Stimulated activated CD4-positive, alpha-beta T cell treated with anti-CD3 and anti-CD28 coated beads, Interleukin-4, amount 100 ng/mL, for 48 hours (primary cell): ENCODE data around the gene PFKL.
"Not testable (repeated sequence)": the region's sequence is repeated elsewhere in the genome, so short reads cannot be mapped to it uniquely, and the experiment has no call there.

ENCODE experiments used
- DNase-seq, 2 donors: peaks; one replicate each; pipeline ENCODE4 v3.0.0-alpha.2; 2020; ENCODE audit warnings: low read depth in 2 of 2

Gene PFKL

DNA sequence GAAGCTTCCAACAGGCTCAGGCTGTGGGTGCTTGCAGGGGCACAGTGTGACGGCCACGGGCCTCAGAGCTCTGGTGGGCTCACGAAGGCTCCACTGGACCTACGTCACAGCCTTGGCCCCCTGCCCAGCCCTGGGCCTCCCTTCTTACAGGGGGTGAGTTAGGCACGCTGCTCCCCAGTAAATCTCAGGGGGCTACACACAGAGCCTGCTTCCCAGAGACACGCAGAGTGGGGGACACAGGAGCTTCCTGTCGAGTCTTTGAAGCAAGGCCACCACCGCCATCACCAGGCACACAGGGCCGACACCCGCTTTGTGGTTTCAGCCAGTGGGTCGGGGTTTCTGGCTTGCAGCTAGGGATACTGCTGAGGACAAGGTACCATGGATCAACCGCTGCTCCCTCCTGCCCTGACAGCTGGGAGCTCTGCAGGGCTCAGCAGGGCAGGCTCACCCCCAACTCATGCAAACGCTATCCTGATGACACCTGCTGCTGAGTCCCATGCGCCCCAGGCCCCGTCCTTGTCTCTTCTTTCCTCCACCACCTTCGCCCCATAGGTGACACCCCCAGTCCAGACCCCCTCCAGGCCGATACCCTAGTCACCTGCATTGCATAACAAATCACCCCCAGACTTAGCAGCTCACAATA is 44.8 kb downstream of the PFKL start:
- no peak for DNase-seq

DNA sequence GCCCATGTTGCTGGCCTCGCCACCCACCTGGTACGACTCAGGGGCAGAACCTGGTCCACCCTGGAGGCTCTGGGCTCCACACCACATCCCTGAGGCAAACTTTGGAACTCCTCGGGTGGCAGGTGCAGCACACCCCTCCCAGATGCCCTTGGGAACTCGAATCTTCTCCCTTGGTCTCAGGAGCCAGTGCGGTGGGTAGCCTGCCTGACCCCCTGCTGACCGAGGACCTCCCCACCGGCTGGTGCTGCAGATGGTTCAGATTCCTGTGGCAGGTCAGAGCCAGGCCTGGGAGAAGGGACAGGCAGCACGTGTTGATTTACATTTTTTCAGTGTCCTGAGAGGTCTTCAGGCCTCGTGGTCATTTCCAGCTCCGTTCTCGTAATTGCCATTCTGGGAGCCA is 45.6 kb downstream of the PFKL start:
- no peak for DNase-seq

DNA sequence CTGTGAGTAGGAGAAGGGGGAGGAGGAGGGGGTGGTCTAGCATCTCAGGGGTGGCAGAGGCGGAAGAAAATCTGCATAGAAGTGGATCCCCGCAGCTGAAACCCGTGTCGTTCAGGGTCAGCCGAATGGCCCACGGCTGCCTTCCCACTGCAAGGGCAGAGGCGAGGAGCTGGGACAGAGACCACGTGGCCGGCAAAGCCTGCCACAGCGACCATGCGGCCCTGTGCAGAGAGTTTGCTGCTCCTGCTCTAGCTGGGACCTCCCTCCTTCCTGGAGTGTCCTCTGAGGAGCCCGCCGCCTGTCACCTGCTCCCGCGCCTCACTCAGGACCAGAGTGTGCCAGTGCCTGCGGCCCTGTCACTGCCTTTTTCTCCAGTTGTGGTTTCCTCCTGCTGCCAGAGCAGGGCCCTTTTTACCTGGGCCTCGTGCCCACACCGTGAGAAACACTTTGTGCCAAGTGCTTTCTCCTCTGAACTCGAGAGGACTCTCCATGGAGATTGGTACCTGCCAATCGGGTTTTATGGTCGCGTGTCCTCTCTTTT is 48.1 kb downstream of the PFKL start:
- no peak for DNase-seq

DNA sequence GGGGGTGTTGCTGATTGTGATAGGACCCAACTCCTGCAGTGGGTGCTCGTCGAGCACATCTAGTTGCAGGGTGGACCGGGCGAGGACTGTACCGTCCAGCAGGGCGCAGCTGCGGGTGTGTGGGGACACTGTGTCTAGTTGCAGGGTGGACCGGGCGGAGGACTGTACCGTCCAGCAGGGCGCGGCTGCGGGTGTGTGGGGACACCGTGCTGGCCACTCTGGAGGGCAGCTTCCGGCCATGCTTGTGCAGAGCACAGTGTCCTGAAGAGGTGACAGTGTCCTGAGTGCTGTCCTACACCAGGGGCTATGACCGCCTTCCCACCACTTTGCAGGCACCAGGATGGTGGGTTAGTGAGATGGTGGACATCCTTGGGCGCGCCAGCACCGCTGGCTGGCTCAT is 49.0 kb downstream of the PFKL start:
- no peak for DNase-seq

DNA sequence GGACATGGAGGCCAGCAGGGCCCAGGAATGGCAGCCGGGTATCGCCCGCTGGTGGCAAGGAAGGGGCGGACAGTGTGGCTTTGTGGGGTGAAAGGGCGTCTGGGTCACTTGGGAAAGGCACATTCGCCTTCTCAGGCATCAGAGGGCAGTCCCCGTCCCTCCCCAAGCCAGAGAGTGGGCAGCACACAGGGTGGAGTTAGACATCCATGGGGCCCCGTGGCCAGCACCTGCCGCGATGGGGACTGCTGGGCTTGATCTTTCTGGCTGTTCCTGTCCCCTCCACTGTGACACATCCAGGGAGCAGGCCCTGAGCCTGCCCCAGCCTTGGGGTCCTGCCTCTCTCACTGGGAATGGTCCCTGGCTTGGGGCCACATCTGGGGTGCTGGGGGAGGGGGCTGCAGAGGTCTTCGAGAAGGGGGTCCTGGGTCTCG is 49.6 kb downstream of the PFKL start:
- no peak for DNase-seq

DNA sequence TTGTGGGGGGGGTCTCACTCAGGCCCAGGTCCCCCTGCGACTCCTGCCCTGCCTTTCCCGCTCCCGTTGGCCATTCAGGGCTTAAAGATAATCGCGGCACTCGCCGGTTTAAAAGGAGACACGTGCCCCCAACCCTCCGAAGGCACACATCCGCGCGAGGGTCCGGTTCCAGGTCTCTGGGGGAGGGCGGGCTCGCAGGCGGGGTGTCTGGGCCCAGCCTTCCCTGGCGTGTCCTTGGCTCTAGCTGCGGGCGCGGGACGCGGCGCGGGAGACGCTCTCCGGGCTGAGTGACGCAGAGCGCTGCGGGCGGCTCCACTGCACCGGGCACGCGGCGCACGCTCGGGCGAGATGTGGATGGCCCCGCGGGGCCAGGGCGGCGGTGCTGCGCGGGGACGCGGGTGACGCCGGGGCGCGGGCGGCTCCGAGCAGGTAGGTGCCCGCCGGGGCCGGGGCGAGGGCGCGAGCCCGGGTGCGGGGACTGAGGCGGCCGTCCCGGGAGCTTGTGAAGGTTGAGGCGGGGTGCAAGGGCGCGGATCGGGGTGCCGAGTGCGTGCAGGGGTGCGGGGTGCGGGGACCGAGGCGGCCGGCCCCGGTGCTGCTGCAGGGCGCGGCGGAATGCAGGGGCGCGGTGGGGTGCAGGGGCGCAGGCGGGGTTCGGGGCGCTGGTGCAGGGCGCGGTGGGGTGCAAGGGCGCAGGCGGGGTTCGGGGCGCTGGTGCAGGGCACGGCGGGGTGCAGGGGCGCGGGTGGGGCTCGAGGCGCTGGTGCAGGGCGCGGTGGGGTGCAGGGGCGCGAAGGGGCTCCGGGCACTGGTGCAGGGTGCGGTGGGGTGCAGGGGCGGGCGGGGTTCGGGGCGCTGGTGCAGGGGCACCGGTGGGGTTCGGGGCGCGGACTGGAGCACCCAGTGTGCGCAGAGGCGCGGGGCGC is 50.3 kb downstream of the PFKL start:
- DNase-seq, result no peak

DNA sequence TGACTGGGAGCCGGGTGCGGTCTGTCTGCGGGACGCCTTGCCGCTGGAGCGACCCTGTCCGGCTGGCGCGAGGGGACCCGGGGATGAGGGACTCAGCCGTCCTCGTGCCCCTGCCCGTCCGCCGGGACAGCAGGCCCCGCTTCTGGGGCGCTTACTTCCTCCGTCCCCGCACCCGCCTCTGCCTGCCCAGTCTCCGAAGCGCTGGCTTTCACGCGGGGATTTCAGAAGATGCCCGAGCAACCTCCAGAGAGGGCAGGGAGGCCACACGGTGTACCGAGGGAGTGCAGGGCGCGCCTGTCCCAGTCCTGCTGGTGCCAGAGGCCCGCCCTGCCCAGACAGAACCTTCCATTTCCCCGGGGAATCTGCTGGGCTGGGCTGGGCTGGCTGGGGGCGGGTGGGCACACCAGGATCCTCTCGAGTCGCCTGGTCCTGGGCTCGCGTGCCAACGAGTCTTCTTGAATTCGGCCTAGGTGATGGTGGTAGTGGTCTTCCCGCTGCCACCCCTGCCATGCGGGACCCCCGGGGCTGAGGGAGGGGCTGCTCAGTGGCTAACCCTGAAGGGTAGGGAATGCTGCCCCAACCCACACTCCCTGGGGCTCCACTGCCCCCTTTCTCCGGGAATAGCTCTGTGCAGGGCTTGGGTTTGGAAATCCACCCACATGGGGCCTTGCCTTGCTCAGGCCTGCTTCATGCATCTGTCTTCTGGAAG is 51.1 kb downstream of the PFKL start:
- no peak for DNase-seq

DNA sequence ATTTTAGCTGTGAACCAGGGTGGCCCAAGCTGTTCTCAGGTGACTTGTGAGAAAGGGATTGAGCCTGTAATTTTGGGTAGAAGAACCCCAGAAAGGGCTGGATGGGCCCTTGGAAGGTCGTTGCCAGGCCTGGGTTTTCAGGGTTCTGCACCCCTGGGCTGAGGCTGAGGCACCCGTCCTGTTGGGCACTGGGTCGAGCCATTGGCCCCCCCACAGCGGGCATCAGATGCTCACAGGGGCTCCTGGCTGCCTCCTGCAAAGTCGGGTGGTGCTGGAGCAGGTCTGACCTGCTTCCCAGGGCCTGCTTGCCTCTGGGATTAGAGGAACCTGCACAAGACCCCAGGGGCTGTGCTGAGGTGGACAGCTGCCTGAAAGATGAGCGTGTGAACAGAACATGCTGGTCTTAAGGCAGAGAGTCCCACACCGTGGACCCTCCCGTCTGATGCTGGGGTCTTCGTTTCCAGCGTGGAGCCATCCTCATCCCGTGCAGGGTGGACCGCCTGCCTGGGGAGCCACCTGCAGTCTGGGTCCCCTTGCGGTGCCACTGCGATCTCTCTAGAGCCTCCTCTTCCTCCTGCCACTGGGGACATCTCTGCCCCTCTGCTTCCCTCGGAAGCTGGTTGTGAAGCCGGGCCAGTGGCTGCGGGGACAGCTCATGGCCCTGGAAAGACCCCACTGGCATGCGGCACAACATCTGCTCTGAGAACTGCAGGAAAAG is 51.8 kb downstream of the PFKL start:
- DNase-seq, result no peak

DNA sequence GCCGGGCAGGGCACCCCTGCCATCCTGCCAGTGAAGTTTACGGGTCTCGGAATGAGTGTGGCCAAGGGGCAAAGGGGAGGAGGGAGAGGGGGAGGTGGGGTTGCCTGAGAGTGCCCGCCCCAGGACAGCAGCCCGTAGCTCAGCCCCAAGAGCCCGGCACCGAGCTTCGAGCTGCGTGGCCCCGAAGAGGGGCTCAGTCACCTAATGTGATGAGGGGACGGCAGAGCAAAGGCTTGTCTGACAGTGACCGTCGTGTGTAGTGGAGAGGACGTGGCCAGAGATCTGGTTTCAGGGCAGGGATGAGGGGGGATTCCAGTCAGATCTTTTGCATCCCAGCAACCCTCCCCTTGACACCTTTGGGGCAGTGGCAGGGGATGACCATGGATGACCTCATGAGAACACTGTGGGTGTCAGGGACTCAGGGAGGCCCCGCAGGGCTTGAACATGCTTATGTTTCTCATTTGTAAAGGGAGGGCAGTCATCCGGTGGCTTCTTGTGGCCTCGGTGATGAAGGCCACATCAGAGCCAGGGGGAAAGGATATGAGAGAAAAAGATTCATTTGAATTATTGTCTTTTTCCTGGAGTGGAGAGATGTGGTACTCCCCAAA is 52.5 kb downstream of the PFKL start:
- DNase-seq, result no peak

DNA sequence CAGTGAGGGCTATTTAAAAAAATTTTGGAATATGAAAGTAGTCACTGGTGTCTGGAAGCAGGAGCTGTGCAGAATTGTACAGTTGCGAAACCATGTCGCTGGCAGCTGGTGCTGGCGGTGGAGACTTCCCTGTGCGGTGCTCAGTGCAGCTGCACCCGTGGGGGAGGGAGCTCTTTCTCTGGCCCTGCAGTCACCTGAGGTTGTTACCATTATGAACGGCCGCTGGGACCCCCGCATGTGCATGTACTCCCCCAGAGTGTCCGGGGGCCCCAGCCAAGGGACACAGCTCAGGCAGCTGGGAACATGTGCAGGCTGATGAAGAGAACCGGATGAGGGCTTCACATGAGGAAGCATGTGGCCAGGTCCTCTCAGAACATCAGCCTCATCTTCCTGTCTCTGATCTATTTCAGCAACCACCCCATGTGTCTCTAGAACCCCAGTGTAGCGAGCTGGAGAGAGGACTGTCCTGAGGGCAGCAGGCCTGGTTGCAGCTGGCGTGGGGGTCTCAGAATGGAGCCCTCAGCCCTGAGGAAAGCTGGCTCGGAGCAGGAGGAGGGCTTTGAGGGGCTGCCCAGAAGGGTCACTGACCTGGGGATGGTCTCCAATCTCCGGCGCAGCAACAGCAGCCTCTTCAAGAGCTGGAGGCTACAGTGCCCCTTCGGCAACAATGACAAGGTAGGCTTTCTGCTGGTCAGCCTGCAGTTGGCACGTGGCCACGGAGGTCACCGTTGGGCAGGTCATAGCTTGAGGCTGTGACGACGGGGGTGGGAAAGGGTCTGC is 53.5 kb downstream of the PFKL start, which contains the start of gene TRPM2:
TRPM2 (plus strand) TSS at position 431 of the 780 bp plus-strand sequence; CDS start at position 511, 80 bp downstream.
- DNase-seq, result no peak

DNA sequence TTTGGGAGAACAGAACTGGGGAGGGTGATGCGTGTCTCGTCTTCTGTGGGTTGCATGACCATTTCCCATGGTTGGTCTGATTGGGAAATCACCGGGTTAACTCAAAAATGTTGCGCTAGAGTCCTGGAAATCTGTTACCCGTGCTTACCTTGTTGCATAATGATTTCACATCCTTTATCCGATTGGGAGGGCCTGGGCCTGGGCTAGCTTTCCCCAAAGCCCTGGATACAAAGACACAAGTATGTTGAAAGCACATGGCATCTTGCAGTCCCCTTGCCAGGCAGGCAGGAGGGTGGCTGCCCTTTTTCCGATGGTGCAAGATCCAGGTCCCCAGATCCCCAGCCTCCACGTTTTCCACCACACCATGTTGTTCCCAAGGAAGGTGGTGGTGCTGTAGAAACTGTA is 54.1 kb downstream of the PFKL start:
- no peak for DNase-seq

DNA sequence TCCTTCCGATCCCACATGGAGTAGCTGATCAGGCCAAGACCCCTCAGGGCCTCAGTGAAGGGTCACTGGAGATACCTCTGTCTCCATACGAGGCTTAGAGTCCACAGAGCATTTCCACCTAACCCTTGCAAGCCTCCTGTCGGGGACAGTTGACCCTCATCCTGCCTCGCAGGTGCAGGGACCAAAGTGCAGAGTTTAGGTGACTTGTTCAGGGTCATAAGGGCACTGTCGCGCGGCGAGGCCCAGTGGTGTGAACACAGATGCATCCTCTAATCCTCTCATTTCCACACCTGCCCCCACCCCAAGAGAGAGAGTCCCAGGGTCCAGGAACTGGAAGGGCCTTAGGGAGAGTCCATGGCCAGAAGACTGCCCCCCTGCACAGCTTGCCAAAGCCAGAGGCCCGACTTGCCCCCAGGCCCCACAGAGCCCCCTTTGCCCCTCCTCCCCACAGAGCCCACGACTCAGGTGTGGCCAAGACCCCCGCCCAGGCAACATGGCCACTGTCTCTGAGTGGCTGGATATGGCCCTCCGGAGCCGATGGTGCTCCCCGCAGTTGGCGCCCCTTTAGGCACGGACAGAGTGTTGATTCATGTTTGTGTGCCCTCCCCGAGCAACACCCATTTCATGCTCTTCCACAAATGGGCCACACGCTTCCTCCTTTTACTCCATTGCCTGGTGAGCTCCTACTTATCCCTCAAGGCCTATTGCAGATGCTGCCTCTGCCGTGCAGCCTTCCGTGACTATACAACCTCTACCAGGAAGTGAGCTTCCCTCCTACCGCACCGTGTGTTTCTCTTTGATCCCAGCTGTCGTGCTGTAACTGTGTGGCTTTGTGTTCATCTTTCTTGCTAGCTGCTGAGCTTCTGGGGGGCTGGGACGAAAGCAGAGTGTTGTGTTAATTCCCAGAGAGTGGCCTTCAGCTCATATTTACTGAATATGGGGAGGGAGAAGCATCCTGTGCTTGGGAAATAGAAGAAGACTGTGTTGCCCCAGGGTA is 55.2 kb downstream of the PFKL start:
- DNase-seq, result no peak

DNA sequence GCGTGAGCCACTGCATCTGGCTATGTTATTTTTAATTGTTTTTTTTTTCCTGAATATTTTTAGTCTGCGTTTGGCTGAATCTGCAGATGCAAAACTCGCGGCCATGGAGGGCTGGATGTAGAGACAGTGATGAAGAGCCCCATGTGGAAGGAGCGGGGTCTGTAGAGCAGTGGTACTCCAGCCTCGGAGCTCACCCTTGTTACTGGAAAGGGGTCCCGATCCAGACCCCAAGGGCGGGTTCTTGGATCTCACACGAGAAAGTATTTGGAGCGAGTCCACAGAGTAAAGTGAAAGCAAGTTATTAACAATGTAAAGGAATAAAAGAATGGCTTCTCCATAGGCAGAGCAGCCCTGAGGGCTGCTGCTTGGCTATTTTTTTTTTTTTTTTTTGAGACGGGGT is 56.3 kb downstream of the PFKL start:
- DNase-seq, result no peak

DNA sequence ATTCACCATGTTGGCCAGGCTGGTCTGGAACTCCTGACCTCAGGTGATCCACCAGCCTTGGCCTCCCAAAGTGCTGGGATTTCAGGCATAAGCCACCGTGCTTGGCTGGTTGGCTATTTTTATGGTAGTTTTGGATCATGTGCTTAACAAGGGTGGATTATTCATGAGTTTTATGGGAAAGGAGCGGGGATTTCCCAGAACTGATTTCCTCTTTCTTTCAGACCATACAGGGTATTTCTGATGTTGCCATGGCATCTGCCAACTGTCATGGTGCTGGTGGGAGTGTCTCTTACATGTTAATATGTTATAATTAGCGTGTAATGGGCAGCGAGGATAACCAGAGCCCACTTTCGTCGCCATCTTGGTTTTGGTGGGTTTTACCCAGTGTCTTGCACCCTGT is 56.8 kb downstream of the PFKL start:
- no peak for DNase-seq

DNA sequence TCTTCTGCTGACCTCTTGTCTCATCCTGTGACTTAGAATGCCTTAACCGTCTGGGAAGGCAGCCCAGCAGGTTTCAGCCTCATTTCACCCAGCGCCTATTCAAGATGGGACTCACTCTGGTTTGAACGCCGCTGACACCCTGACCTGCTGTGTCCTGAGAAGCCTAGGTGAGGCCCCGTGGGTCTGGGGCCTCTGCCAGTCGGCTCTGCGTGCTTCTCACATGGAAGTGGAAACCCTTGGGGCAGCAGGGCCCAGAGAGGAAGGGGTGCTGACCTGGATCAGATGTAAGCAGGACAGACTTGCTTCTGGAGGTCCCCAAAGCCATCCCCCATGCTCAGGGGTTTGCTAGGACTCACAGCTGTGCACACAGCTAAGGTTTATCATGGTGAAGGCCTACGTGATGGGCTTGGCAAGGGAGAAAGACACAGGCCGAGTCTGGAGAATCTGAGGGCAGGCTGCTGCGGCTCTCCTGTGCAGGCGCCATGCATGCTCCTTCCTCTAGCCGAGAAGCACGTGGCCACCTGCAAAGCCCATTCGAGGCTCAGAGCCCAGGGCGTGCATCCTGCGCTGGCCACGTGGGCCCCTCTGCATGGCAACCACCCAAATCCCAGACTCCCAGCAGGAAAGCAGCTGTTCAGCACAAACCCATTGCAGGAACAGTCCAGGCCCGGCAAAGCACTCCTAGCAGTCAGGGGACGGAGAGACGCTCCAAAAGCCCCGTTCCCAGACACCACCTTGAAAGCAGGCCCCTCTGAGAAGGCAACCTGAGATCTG is 57.4 kb downstream of the PFKL start:
- no peak for DNase-seq

DNA sequence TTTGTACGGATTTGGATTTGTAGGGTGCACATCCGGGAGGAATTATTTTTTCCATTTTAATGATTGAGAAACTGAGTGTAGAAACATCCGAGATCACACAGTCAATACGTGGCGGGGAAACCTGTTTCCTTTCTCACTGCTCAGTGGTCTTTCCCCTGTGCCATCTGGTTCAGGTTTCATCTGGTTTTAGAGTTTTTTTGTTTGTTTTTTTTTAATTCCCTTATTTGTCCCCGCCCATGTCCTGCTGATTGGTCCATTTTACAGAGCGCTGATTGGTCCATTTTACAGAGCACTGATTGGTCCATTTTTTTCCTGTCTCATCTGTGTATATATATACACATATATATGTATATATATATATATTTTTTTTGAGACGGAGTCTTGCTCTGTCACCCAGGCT is 59.5 kb downstream of the PFKL start:
- no peak for DNase-seq

DNA sequence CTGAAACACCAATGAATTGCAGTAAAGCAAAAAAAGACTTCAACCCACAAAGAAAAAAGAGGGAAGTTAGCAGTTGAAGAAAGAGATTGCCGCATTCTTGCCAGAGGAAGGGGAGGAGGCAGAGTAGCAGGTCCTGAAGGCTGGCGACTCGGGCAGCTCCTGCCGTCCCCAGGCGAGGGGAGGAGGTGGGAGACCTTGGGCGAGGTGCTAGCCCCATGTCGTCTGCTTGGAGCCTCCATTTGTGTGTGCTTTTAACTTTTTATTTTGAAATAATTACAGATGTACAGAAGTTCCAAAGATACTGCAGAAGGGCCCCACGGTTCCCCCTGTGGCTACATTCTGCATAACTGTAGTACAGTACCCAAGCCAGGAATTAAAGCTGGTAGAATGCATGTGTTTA is 60.3 kb downstream of the PFKL start:
- no peak for DNase-seq

DNA sequence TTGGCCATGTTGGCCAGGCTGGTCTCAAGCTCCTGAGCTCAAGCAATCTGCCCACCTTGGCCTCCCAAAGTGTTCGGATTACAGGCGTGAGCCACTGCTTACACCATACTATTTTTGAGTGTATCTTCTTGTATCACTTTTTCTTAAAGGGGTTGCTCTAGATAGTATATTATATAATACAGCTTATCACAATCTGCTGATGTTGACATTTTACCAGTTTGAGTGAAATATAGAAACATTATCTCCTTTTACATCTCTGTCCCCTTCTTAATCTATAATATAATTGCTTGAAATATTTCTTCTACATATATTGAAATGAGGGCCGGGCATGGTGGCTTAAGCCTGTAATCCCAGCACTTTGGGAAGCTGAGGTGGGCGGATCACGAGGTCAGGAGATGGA is 62.0 kb downstream of the PFKL start:
- DNase-seq, result not testable (repeated sequence)
